Fibroblast of lung (primary cell): Measurements from ENCODE around the gene CDKAL1. TPM values are rescaled to one million over a fixed set of nuclear protein-coding genes. Genes with fewer than 3 reads are reported as not detected.

Experiments used
- DNase-seq, 2 donors: peaks; one replicate each; pipeline versions ENCODE4 v3.0.0 to v3.0.0-alpha.2; 2010; ENCODE audit warnings: low read depth in 2 of 2
- H2AFZ ChIP-seq: 2 replicates; pipeline ENCODE4 v1.5.1; 2012; ENCODE audit warnings: low read length, control low read depth, inconsistent platforms
- H3K27ac ChIP-seq: 2 replicates; pipeline ENCODE4 v1.5.1; 2011; ENCODE audit warnings: low read length, control low read depth; ENCODE audit not compliant: insufficient read depth
- H3K27me3 ChIP-seq: 2 replicates; pipeline ENCODE4 v1.5.1; 2011; ENCODE audit warnings: mild to moderate bottlenecking, low read length; ENCODE audit not compliant: control insufficient read depth, insufficient read depth
- H3K36me3 ChIP-seq: 2 replicates; pipeline ENCODE4 v1.5.1; 2011; ENCODE audit warnings: low read length; ENCODE audit not compliant: control insufficient read depth, insufficient read depth
- H3K4me1 ChIP-seq: 2 replicates; pipeline ENCODE4 v1.5.1; 2011; ENCODE audit warnings: low read length; ENCODE audit not compliant: control insufficient read depth, insufficient read depth; ENCODE audit errors: extremely low read depth
- H3K4me2 ChIP-seq: 2 replicates; pipeline ENCODE4 v1.5.1; 2011; ENCODE audit warnings: low read length, control low read depth; ENCODE audit not compliant: insufficient read depth; ENCODE audit errors: extremely low read depth
- H3K4me3 ChIP-seq, 4 experiments: fragments of 200-600 bp in 1 of 4; sonication (generic) in 1 of 4; replicated peaks in 1 of 4; 2 replicates each; pipeline ENCODE4 v1.5.1; 2011 to 2016; ENCODE audit warnings: low read length in 4 of 4, low read depth in 3 of 4, mild to moderate bottlenecking in 3 of 4, control low read depth in 2 of 4, inconsistent platforms in 1 of 4, mixed read lengths in 1 of 4; ENCODE audit not compliant: insufficient read depth in 1 of 4; ENCODE audit errors: control extremely low read depth in 1 of 4
- H3K79me2 ChIP-seq: 2 replicates; pipeline ENCODE4 v1.5.1; 2012; ENCODE audit warnings: mild to moderate bottlenecking, low read length, inconsistent platforms; ENCODE audit not compliant: control insufficient read depth, insufficient read depth
- H3K9ac ChIP-seq: 2 replicates; pipeline ENCODE4 v1.5.1; 2011; ENCODE audit warnings: mild to moderate bottlenecking, low read length, control low read depth; ENCODE audit not compliant: insufficient read depth
- H3K9me3 ChIP-seq: 2 replicates; pipeline ENCODE4 v1.5.1; 2012; ENCODE audit warnings: low read depth, low read length; ENCODE audit not compliant: control insufficient read depth, insufficient read depth
- H4K20me1 ChIP-seq: 2 replicates; pipeline ENCODE4 v1.5.1; 2011; ENCODE audit warnings: low read length; ENCODE audit not compliant: control insufficient read depth, insufficient read depth; ENCODE audit errors: extremely low read depth
- EZH2 ChIP-seq: IDR thresholded peaks from 2 replicates; pipeline ENCODE4 v1.5.1; 2012; ENCODE audit warnings: low read length, control low read depth, mild to moderate bottlenecking; ENCODE audit errors: missing control alignments
- polyA plus RNA-seq, 2 donors: library from polyadenylated mRNA; depleted of rRNA in 1 of 2; stranded (reverse) in 1 of 2; unstranded in 1 of 2; fragments of >200 nt; gene quantifications; 2 replicates each; pipeline ENCODE4 v1.2.1, GENCODE V29; 2011 to 2012; ENCODE audit warnings: missing spikeins in 1 of 2
- total RNA-seq: library from RNA; depleted of rRNA; stranded (reverse); fragments of >200 nt; gene quantifications from 2 replicates; pipeline ENCODE4 v1.2.1, GENCODE V29; 2014
- TF ChIP-seq, protein P1 (sequence below), 2 donors: IDR thresholded peaks in 1 of 2; conservative IDR thresholded peaks in 1 of 2; 1 replicate in 1 of 2; 2 replicates in 1 of 2; pipeline ENCODE4 v1.5.1; 2011 to 2012; ENCODE audit warnings: low read length in 2 of 2, control low read depth in 1 of 2, inconsistent platforms in 1 of 2, low read depth in 1 of 2, mild to moderate bottlenecking in 1 of 2

Gene CDKAL1
- total and polyA plus RNA-seq, 2 donors (not counting 1 experiment from before 2014, with no cell fraction given), result 7.4 to 15.0 TPM

DNA sequence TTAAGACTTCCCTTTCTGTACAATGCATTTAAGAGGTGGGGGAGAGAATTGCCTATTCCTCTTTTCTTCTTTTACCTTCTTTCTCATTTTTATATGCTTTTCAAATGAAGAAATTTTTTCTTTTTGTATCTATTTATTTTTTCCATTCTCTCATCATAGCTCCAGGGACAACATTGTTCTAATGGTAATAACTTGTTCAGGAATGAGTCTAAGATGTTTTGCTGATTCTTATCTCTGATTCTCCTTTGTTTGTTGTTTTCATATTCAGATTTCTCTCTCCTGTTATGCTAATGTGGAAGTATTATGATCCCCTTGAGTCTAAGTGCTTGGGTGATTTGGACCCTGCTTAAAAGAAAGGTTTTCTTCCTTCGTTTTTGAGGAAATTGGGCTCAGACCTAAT, 451.6 kb downstream of the CDKAL1 start:
- Histone ChIP-seq H3K27ac (no peak overlapping the region), H3K4me1 (no peaks in the 10 kb centered on the region), H3K9ac (no peak overlapping the region), H2AFZ (no peak overlapping the region), H3K36me3 (no peaks in the 10 kb centered on the region), H3K9me3 (no peaks in the 10 kb centered on the region), H3K4me2 (no peak overlapping the region), H3K27me3 (no peaks in the 10 kb centered on the region), H3K4me3 (no peak overlapping the region), H4K20me1 (no peaks in the 10 kb centered on the region), H3K79me2 (no peaks in the 10 kb centered on the region)
- no peak for DNase-seq
- TF ChIP-seq, protein P1, sequence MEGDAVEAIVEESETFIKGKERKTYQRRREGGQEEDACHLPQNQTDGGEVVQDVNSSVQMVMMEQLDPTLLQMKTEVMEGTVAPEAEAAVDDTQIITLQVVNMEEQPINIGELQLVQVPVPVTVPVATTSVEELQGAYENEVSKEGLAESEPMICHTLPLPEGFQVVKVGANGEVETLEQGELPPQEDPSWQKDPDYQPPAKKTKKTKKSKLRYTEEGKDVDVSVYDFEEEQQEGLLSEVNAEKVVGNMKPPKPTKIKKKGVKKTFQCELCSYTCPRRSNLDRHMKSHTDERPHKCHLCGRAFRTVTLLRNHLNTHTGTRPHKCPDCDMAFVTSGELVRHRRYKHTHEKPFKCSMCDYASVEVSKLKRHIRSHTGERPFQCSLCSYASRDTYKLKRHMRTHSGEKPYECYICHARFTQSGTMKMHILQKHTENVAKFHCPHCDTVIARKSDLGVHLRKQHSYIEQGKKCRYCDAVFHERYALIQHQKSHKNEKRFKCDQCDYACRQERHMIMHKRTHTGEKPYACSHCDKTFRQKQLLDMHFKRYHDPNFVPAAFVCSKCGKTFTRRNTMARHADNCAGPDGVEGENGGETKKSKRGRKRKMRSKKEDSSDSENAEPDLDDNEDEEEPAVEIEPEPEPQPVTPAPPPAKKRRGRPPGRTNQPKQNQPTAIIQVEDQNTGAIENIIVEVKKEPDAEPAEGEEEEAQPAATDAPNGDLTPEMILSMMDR (conservative IDR thresholded peaks at IDR 0.05 in 1 of 2, IDR thresholded peaks at IDR 0.05 in 1 of 2; ENCODE audit: low read depth in 1 of 2, low read length in 2 of 2), result no peak
- no peak for TF ChIP-seq EZH2

DNA sequence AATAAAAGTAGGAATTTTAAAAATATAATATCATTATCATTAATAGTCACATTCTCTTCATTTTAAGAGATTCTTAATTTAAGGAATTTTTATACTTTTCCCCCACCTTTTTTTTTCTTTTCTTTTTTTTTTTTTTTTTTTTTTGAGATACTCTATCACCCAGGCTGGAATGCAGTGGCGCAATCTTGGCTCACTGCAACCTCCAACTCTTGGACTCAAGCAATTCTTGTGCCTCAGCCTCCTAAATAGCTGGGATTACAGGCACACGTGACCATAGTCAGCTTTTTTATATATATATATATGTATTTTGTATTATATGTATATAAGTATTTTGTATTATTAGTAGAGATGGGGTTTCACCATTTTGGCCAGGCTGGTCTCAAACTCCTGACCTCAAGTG, 457.7 kb downstream of the CDKAL1 start:
- H3K36me3 ChIP-seq, result no peaks in the 10 kb centered on the region
- no peaks in the 10 kb centered on the region for H3K79me2 ChIP-seq
- no peaks in the 10 kb centered on the region for H4K20me1 ChIP-seq
- no peaks in the 10 kb centered on the region for H3K27me3 ChIP-seq
- no peaks in the 10 kb centered on the region for H3K9me3 ChIP-seq
- H3K9ac ChIP-seq, result no peak overlapping the region
- TF ChIP-seq EZH2, result no peak
- TF ChIP-seq, protein P1 (conservative IDR thresholded peaks at IDR 0.05 in 1 of 2, IDR thresholded peaks at IDR 0.05 in 1 of 2; ENCODE audit: low read depth in 1 of 2, low read length in 2 of 2), result no peak
- no peak overlapping the region for H3K27ac ChIP-seq
- H3K4me3 ChIP-seq, result no peak overlapping the region
- no peak overlapping the region for H3K4me2 ChIP-seq
- H2AFZ ChIP-seq, result no peak overlapping the region
- no peaks in the 10 kb centered on the region for H3K4me1 ChIP-seq
- peak in 1 of 2 donors; percentile 15 for DNase-seq

DNA sequence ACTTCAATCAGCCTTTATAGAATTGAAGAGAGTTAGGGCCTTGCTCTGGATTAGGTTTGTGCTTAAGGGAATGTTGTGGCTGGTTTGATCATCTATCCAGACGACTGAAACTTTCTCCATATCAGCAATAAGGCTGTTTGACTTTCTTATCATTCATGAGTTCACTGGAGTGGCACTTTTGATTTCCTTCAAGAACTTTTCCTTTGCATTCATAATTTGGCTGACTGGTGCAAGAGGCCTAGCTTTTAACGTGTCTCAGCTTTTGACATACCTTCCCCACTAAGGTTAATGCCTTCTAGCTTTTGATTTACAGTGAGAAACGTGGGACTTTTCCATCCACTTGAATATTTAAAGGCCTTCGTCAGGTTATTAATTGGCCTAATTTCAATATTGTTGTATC, 461.8 kb downstream of the CDKAL1 start:
- DNase-seq, result no peak
- no peak for TF ChIP-seq EZH2
- TF ChIP-seq, protein P1 (conservative IDR thresholded peaks at IDR 0.05 in 1 of 2, IDR thresholded peaks at IDR 0.05 in 1 of 2; ENCODE audit: low read depth in 1 of 2, low read length in 2 of 2), result no peak
- H3K27me3 ChIP-seq, result no peaks in the 10 kb centered on the region

More for the DNA sequence above, 461.8 kb downstream of the CDKAL1 start:
- H2AFZ ChIP-seq, result no peak overlapping the region
- H3K9me3 ChIP-seq, result no peaks in the 10 kb centered on the region
- no peak overlapping the region for H3K9ac ChIP-seq
- no peak overlapping the region for H3K4me3 ChIP-seq
- H3K36me3 ChIP-seq, result no peaks in the 10 kb centered on the region
- H3K4me2 ChIP-seq, result no peak overlapping the region
- H4K20me1 ChIP-seq, result no peaks in the 10 kb centered on the region
- no peak overlapping the region for H3K27ac ChIP-seq
- H3K79me2 ChIP-seq, result no peaks in the 10 kb centered on the region
- H3K4me1 ChIP-seq, result no peaks in the 10 kb centered on the region
